ENCODE measurements around the gene COL11A2.

COL11A2 gene

DNA sequence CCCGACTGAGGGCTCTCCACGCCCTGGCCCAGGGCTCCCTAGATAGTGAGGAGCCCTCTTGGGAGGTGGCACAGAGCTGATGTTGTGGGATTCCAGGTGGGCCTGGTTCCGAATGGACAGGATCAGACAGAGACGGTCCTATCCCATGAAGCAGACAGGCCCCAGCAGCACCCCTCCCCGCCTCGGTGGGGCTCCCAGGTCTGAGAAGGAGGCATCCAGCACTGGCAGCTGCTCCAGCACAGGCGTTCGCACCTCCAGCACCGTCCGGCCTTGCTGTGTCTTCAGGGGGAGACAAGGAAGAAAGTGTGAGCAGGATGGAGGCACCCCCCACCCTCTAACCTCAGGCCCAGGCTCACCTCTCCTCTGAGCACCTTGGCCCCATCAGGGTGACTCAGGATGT, 28.7 kb downstream of the COL11A2 start:
- no peak for DNase-seq (ENCODE audit: low read depth)
- no peak overlapping the region for H3K4me3 ChIP-seq (ENCODE audit: low read depth, low read length)
- TF ChIP-seq POLR2A (IDR thresholded peaks at IDR 0.05; ENCODE audit: extremely low read depth, insufficient read length) (no peak), MYC (IDR thresholded peaks at IDR 0.05; ENCODE audit: low read depth, low read length) (no peak)
- TF ChIP-seq, protein P1, sequence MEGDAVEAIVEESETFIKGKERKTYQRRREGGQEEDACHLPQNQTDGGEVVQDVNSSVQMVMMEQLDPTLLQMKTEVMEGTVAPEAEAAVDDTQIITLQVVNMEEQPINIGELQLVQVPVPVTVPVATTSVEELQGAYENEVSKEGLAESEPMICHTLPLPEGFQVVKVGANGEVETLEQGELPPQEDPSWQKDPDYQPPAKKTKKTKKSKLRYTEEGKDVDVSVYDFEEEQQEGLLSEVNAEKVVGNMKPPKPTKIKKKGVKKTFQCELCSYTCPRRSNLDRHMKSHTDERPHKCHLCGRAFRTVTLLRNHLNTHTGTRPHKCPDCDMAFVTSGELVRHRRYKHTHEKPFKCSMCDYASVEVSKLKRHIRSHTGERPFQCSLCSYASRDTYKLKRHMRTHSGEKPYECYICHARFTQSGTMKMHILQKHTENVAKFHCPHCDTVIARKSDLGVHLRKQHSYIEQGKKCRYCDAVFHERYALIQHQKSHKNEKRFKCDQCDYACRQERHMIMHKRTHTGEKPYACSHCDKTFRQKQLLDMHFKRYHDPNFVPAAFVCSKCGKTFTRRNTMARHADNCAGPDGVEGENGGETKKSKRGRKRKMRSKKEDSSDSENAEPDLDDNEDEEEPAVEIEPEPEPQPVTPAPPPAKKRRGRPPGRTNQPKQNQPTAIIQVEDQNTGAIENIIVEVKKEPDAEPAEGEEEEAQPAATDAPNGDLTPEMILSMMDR (IDR thresholded peaks at IDR 0.05; ENCODE audit: low read depth, low read length) = no peak
- TF ChIP-seq, protein P2, sequence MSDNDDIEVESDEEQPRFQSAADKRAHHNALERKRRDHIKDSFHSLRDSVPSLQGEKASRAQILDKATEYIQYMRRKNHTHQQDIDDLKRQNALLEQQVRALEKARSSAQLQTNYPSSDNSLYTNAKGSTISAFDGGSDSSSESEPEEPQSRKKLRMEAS (IDR thresholded peaks at IDR 0.05; ENCODE audit: low read depth, low read length) = no peak

DNA sequence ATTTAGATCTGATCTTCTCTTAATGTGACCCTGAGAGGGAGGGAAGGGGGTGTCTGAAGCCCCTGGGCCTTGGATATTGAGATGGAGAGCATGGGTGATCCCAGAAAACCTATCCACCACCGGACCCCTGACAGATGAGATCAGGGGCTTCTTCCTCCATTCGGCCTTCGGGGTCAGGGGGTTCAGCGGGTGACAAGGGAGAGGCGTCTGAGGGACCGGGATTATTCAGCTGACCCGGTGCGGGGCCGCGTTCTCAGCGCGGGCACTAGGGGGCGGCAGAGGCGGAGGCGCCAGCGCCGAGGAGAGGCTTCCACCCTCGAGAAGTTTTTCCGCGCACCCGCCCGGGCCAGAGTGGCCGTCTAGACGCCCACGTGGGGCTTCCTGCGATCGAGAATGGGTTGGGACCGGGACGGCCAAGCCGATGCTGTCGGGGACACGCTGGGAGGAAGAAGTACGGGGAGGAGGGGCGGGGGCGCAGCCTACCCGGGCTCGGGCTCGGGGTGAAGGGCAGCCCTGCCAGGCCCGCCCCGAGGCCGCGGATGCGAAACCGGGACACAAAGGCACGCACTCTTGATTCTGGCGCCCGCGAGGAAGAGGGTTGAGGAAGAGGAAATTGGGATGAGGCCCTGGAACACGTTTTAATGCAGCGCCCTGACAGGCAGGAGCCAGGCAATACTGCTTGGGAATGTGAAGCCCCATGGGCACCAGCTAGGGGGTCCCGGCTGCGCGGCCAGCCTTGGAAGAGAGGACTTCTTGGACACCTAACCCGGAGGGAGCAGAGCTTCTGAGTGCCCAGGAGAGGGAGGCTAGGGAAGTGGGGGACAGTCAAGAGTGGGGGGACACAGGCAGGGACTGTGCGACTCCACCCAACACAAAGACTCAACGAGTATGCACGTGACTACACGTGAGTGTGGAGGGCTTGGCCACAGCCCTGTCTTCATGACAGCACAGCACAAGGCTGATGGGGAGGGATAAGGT, 30.6 kb downstream of the COL11A2 start:
- peak; percentile 71 for DNase-seq (ENCODE audit: low read depth)
- H3K4me3 ChIP-seq (ENCODE audit: low read depth, low read length) = no peak overlapping the region
- TF ChIP-seq, protein P2 (IDR thresholded peaks at IDR 0.05; ENCODE audit: low read depth, low read length) = peak; percentile 33; the same call in 1 of the 2 replicates
- TF ChIP-seq, protein P1 (IDR thresholded peaks at IDR 0.05; ENCODE audit: low read depth, low read length) = peak; percentile 89
- TF ChIP-seq POLR2A (IDR thresholded peaks at IDR 0.05; ENCODE audit: extremely low read depth, insufficient read length) (no peak), MYC (IDR thresholded peaks at IDR 0.05; ENCODE audit: low read depth, low read length) (no peak)

DNA sequence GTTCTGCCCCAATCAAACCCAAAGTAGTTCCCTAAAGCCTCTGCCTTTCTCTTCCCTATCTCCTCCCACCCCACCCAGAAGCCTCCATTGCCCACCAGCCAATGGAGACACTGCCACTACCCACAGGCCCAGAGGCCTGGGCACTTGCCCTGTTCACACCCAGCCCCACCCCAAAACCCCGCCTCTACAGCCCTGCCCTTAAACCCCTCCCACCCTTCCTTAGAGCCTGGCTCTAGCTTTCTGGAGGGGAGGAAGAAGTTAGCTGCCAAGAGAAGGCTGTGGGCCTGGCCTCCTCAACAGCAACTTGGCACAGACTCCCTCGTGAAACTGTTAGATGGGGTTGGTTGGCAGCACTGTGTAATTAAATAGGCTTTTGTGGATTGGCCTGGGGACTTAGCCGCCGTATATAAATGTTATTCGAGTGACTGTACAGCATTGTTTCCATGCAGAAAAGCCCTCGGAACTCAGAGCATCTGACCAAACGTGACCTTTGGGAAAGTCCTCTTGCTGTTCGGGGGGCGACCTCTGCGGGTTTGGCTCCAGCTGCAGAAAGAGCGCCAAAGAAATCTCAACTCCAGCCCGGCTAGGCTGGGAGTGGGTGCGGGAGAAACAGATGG, 31.4 kb downstream of the COL11A2 start:
- TF ChIP-seq MYC (IDR thresholded peaks at IDR 0.05; ENCODE audit: low read depth, low read length) = no peak
- TF ChIP-seq, protein P1 (IDR thresholded peaks at IDR 0.05; ENCODE audit: low read depth, low read length) = no peak
- no peak for TF ChIP-seq POLR2A (IDR thresholded peaks at IDR 0.05; ENCODE audit: extremely low read depth, insufficient read length)
- TF ChIP-seq, protein P2 (IDR thresholded peaks at IDR 0.05; ENCODE audit: low read depth, low read length) = no peak
- peak; percentile 73 for DNase-seq (ENCODE audit: low read depth)
- H3K4me3 ChIP-seq (ENCODE audit: low read depth, low read length) = no peak overlapping the region

DNA sequence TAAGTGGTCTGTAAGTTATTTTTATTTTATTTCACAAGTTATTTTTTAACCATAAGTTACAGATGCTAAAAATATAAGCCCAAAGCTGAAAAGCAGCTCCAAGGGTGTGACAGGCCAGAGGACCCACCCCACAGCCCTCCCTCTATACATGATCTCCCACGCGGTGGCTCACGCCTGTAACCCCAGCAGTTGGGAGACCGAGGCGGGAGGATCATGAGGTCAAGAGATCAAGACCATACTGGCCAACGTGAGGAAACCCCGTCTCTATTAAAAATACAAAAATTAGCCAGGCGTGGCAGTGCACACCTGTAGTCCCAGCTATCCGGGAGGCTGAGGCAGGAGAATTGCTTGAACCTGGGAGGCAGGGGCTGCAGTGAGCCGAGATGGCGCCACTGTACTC, 32.2 kb downstream of the COL11A2 start:
- TF ChIP-seq POLR2A (IDR thresholded peaks at IDR 0.05; ENCODE audit: extremely low read depth, insufficient read length) (no peak), MYC (IDR thresholded peaks at IDR 0.05; ENCODE audit: low read depth, low read length) (no peak)
- TF ChIP-seq, protein P2 (IDR thresholded peaks at IDR 0.05; ENCODE audit: low read depth, low read length) = no peak
- TF ChIP-seq, protein P1 (IDR thresholded peaks at IDR 0.05; ENCODE audit: low read depth, low read length) = no peak
- no peak for DNase-seq (ENCODE audit: low read depth)
- no peak overlapping the region for H3K4me3 ChIP-seq (ENCODE audit: low read depth, low read length)

DNA sequence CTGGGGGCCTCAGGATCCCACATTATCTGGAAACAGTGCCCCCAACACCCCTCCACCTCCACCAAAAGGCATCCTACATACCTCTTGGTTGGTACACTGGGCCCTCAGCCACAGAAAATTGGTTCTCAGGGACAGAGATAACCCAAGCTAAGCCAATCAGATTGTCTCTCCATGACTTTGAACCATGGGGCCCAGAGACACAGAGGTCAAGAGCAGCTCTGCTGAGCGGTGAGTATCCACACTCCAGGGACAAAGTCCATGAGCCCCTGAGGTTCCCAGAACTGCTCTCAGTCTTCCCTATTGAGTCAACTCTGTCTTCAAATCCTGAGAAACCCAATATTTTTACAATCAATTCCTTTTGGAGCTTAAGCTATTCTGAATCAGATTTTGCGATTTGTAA, 35.3 kb downstream of the COL11A2 start:
- TF ChIP-seq, protein P1 (IDR thresholded peaks at IDR 0.05; ENCODE audit: low read depth, low read length) = no peak
- TF ChIP-seq POLR2A (IDR thresholded peaks at IDR 0.05; ENCODE audit: extremely low read depth, insufficient read length) = no peak
- TF ChIP-seq, protein P2 (IDR thresholded peaks at IDR 0.05; ENCODE audit: low read depth, low read length) = no peak
- no peak for TF ChIP-seq MYC (IDR thresholded peaks at IDR 0.05; ENCODE audit: low read depth, low read length)
- H3K4me3 ChIP-seq (ENCODE audit: low read depth, low read length) = no peak overlapping the region
- DNase-seq (ENCODE audit: low read depth) = no peak

Measured in NB4 (cell line).